ENCODE data around the gene TRMU. TPM values are rescaled to one million over a fixed set of nuclear protein-coding genes. Genes with fewer than 3 reads are reported as not detected.

Gene TRMU
- total RNA-seq, 1 donor from 2014 or later, result 13.5 TPM

- H3K27ac ChIP-seq, result no peak overlapping the region
- no peak overlapping the region for H3K4me3 ChIP-seq
- H3K36me3 ChIP-seq, result no peaks in the 10 kb centered on the region
- intact Hi-C loops (cut with DNase I), result loop anchor here (1.0 kb wide), 1 partner anchor 175 kb away; no protein-coding TSS in a partner anchor
- peak; percentile 34 to 59 (median 47) for TF ChIP-seq CTCF (IDR thresholded peaks at IDR 0.05)
- no peaks in the 10 kb centered on the region for H3K4me1 ChIP-seq
- no peaks in the 10 kb centered on the region for H3K27me3 ChIP-seq
- H3K9me3 ChIP-seq, result no peaks in the 10 kb centered on the region
- no peak for DNase-seq (ENCODE audit: low spot score in 2 of 2)
These were observed 32.2 kb downstream of the TRMU start for GRCh38 chr22:46367707-46368191.

GRCh38 chr22:46368422-46368821 is 32.9 kb downstream of the TRMU start:
- intact Hi-C loops (cut with DNase I), result no loop called here
- no peak for DNase-seq (ENCODE audit: low spot score in 2 of 2)
- no peak overlapping the region for H3K27ac ChIP-seq
- H3K4me3 ChIP-seq, result no peak overlapping the region
- H3K9me3 ChIP-seq, result no peaks in the 10 kb centered on the region
- no peaks in the 10 kb centered on the region for H3K36me3 ChIP-seq
- no peaks in the 10 kb centered on the region for H3K4me1 ChIP-seq
- H3K27me3 ChIP-seq, result no peaks in the 10 kb centered on the region
- TF ChIP-seq CTCF (IDR thresholded peaks at IDR 0.05), result no peak

GRCh38 chr22:46368871-46369715 is 33.6 kb downstream of the TRMU start:
- no peaks in the 10 kb centered on the region for H3K27me3 ChIP-seq
- H3K36me3 ChIP-seq, result no peaks in the 10 kb centered on the region
- H3K9me3 ChIP-seq, result no peaks in the 10 kb centered on the region
- H3K4me3 ChIP-seq, result no peak overlapping the region
- no peaks in the 10 kb centered on the region for H3K4me1 ChIP-seq
- H3K27ac ChIP-seq, result no peak overlapping the region
- no peak for DNase-seq (ENCODE audit: low spot score in 2 of 2)
- intact Hi-C loops (cut with DNase I), result no loop called here
- no peak for TF ChIP-seq CTCF (IDR thresholded peaks at IDR 0.05)

GRCh38 chr22:46369716-46370583 is 34.4 kb downstream of the TRMU start:
- H3K9me3 ChIP-seq, result peaks cover 0 to under 1% of the 10 kb centered on the region in 2 donors
- intact Hi-C loops (cut with DNase I), result no loop called here
- no peak for TF ChIP-seq CTCF (IDR thresholded peaks at IDR 0.05)
- no peak overlapping the region for H3K27ac ChIP-seq
- DNase-seq (ENCODE audit: low spot score in 2 of 2), result no peak
- H3K36me3 ChIP-seq, result no peaks in the 10 kb centered on the region
- no peaks in the 10 kb centered on the region for H3K27me3 ChIP-seq
- H3K4me1 ChIP-seq, result no peaks in the 10 kb centered on the region
- H3K4me3 ChIP-seq, result no peak overlapping the region

GRCh38 chr22:46370584-46371291 is 35.2 kb downstream of the TRMU start:
- H3K4me3 ChIP-seq, result no peak overlapping the region
- intact Hi-C loops (cut with DNase I), result no loop called here
- H3K27me3 ChIP-seq, result no peaks in the 10 kb centered on the region

More at GRCh38 chr22:46370584-46371291, 35.2 kb downstream of the TRMU start:
- DNase-seq (ENCODE audit: low spot score in 2 of 2), result no peak
- Histone ChIP-seq H3K27ac (no peak overlapping the region), H3K9me3 (peaks cover 0 to 8% of the 10 kb centered on the region in 2 donors), H3K4me1 (no peaks in the 10 kb centered on the region), H3K36me3 (no peaks in the 10 kb centered on the region)
- TF ChIP-seq CTCF (IDR thresholded peaks at IDR 0.05), result no peak
